ENCODE results near the gene CHCHD3.
"Not testable (repeated sequence)": the region's sequence is repeated elsewhere in the genome, so short reads cannot be mapped to it uniquely, and the experiment has no call there.

The CHCHD3 gene

DNA sequence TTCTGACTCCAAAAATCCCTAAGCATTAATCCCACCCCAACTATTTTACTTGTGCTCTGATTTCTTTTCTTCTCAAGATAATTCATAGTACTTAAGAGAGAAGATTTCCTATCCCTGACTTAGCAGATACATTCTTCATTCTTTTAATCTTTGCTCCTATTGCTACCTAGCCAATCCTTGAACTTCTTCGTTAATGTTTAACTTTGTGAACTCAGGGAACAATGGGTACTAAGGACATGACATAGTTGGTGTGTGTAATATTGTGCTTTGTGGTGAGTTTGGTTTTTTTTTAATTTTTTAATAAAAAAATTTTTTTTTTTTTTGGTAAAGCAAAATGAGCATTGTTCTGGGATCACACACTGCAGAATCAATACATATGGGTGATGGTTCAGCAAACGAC is 166.2 kb downstream of the CHCHD3 start:
- H3K36me3 ChIP-seq: no peaks in the 10 kb centered on the region
- no peaks in the 10 kb centered on the region for H3K4me1 ChIP-seq (ENCODE audit: control insufficient read depth in 1 of 2, insufficient read depth in 1 of 2, low read depth in 1 of 2, low read length in 1 of 2)
- no peak overlapping the region for H3K4me3 ChIP-seq (ENCODE audit: low read depth in 1 of 2, low read length in 1 of 2)
- H3K9me3 ChIP-seq: no peaks in the 10 kb centered on the region
- H3K27me3 ChIP-seq: no peaks in the 10 kb centered on the region
- TF ChIP-seq, protein P1, sequence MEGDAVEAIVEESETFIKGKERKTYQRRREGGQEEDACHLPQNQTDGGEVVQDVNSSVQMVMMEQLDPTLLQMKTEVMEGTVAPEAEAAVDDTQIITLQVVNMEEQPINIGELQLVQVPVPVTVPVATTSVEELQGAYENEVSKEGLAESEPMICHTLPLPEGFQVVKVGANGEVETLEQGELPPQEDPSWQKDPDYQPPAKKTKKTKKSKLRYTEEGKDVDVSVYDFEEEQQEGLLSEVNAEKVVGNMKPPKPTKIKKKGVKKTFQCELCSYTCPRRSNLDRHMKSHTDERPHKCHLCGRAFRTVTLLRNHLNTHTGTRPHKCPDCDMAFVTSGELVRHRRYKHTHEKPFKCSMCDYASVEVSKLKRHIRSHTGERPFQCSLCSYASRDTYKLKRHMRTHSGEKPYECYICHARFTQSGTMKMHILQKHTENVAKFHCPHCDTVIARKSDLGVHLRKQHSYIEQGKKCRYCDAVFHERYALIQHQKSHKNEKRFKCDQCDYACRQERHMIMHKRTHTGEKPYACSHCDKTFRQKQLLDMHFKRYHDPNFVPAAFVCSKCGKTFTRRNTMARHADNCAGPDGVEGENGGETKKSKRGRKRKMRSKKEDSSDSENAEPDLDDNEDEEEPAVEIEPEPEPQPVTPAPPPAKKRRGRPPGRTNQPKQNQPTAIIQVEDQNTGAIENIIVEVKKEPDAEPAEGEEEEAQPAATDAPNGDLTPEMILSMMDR (IDR thresholded peaks at IDR 0.05): no peak
- no peak overlapping the region for H3K27ac ChIP-seq

DNA sequence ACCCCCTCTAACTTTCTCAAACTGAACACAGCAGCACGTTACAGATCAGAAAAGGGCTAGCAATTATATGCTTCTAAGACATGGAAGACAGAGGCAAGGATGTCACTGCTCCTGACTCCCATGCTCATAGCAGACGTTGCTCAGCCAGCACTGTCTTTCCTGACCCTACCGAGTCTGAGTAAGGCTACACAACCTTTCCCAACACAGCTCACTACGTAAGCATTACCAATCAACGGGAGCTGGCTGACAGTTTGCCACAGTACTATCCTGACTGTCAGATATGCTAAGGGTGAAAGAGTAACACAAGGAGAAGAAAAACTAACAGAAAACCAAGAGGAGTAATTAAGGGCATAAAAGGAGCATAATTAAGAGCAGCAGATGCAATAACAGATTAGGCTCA is 171.2 kb downstream of the CHCHD3 start:
- Histone ChIP-seq H3K36me3 (no peaks in the 10 kb centered on the region), H3K4me3 (ENCODE audit: low read depth in 1 of 2, low read length in 1 of 2) (no peak overlapping the region), H3K9me3 (no peaks in the 10 kb centered on the region), H3K4me1 (ENCODE audit: control insufficient read depth in 1 of 2, insufficient read depth in 1 of 2, low read depth in 1 of 2, low read length in 1 of 2) (no peaks in the 10 kb centered on the region), H3K27me3 (no peaks in the 10 kb centered on the region), H3K27ac (no peak overlapping the region)
- TF ChIP-seq, protein P1 (IDR thresholded peaks at IDR 0.05): no peak

DNA sequence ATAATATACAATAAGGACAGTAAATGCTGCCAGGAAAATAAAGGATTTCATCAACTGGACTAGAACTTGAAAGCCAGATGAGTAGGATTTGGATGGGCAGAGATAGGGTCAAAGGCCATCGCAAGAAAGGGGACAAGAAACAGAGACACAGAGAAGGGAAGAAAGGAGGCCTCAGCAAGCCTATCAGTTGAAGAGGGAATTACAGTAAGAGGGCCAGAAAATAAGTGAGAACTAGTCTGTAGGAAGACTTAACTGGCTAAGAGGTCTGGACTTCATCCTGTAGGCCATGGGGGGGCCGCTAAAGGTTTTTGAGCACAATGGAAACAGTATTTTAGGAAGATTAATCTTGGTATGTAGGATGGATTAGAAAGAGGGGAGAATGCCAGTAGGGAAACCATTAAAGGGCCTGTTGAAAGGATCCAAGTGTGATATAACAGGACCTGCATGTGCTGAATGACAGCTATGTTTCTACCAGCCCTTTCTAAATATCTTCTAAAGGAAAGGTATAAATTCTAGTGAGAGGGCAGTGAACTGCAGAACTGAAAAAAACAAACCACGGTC is 174.4 kb downstream of the CHCHD3 start:
- H3K27me3 ChIP-seq: no peaks in the 10 kb centered on the region
- H3K36me3 ChIP-seq: no peaks in the 10 kb centered on the region
- no peaks in the 10 kb centered on the region for H3K9me3 ChIP-seq
- H3K4me3 ChIP-seq (ENCODE audit: low read depth in 1 of 2, low read length in 1 of 2): no peak overlapping the region
- H3K27ac ChIP-seq: no peak overlapping the region
- TF ChIP-seq, protein P1 (IDR thresholded peaks at IDR 0.05): no peak
- H3K4me1 ChIP-seq (ENCODE audit: control insufficient read depth in 1 of 2, insufficient read depth in 1 of 2, low read depth in 1 of 2, low read length in 1 of 2): no peaks in the 10 kb centered on the region

DNA sequence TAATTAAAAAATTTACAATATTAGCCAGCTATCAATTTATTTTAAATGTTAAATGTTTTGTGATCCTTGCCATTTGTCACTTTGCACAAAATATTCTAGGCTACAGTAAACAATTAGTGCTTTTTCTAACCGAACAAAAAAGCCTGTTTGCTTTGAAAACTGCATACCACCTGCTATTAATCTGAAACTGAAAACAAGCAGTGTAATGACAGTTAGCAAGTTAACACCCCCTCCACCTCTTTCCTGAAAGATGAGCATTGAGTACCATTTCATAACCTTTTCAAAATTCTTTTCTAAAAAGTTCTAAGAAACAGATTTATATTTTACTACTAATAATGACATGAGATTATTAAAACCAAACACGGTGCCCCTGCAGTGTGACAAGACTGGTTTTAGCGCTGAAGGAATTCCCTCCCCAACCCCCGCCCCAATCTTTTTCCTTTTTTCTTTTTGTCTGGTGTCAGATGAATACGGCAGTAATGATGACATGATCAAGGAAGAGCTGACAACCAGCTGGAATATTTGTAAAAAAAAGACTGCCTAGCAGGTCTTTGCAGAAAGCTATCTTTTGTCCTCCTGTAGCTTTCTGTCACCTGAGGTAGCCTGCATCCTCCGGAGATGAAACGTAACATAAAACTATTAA is 175.6 kb downstream of the CHCHD3 start:
- H3K27me3 ChIP-seq: no peaks in the 10 kb centered on the region
- H3K36me3 ChIP-seq: no peaks in the 10 kb centered on the region
- H3K4me3 ChIP-seq (ENCODE audit: low read depth in 1 of 2, low read length in 1 of 2): no peak overlapping the region
- H3K27ac ChIP-seq: no peak overlapping the region
- H3K9me3 ChIP-seq: no peaks in the 10 kb centered on the region
- TF ChIP-seq, protein P1 (IDR thresholded peaks at IDR 0.05): no peak
- H3K4me1 ChIP-seq (ENCODE audit: control insufficient read depth in 1 of 2, insufficient read depth in 1 of 2, low read depth in 1 of 2, low read length in 1 of 2): no peaks in the 10 kb centered on the region

DNA sequence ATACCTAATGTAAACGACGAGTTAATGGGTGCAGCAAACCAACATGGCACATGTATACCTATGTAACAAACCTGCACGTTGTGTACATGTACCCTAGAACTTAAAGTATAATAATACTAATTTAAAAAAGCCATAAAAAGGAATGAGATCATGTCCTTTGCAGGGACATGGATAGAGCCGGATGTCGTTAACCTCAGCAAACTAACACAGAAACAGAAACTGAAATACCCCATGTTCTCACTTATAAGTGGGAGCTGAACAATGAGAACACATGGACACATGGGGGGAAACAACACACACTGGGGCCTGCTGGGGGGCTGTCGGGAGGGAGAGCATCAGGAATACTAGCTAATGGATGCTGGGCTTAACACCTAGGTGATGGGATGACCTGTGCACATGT is 176.8 kb downstream of the CHCHD3 start:
- H3K36me3 ChIP-seq; H3K27me3 ChIP-seq; H3K4me1 ChIP-seq (ENCODE audit: control insufficient read depth in 1 of 2, insufficient read depth in 1 of 2, low read depth in 1 of 2, low read length in 1 of 2); H3K4me3 ChIP-seq (ENCODE audit: low read depth in 1 of 2, low read length in 1 of 2); H3K27ac ChIP-seq; H3K9me3 ChIP-seq: not testable (repeated sequence)

DNA sequence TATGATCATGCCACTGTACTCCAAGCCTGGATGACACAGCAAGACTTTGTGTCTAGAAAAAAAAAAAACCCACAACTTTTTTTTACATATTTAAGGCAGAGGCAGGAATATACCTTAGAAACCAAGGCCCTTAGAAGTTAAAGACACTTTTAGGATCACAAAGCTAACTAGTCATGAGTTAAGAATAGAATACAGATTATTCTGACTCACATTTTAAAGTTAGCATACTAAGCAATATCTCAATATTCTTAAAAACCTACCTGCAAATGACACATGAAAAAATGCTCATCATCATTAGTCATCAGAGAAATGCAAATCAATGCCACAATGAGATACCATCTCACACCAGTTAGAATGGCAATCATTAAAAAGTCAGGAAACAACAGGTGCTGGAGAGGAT is 177.7 kb downstream of the CHCHD3 start:
- no peak overlapping the region for H3K27ac ChIP-seq
- no peaks in the 10 kb centered on the region for H3K27me3 ChIP-seq
- no peaks in the 10 kb centered on the region for H3K36me3 ChIP-seq
- no peaks in the 10 kb centered on the region for H3K4me1 ChIP-seq (ENCODE audit: control insufficient read depth in 1 of 2, insufficient read depth in 1 of 2, low read depth in 1 of 2, low read length in 1 of 2)
- TF ChIP-seq, protein P1 (IDR thresholded peaks at IDR 0.05): no peak
- no peak overlapping the region for H3K4me3 ChIP-seq (ENCODE audit: low read depth in 1 of 2, low read length in 1 of 2)
- no peaks in the 10 kb centered on the region for H3K9me3 ChIP-seq

DNA sequence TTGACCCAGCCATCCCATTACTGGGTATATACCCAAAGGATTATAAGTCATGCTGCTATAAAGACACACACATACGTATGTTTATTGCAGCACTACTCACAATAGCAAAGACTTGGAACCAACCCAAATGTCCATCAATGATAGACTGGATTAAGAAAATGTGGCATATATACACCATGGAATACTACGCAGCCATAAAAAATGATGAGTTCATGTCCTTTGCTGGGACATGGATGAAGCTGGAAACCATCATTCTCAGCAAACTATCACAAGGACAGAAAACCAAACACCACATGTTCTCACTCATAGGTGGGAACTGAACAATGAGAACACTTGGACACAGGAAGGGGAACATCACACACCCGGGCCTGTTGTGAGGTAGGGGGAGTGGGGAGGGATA is 179.6 kb downstream of the CHCHD3 start:
- not testable (repeated sequence) for H3K4me3 ChIP-seq (ENCODE audit: low read depth in 1 of 2, low read length in 1 of 2); H3K27me3 ChIP-seq; H3K9me3 ChIP-seq; H3K4me1 ChIP-seq (ENCODE audit: control insufficient read depth in 1 of 2, insufficient read depth in 1 of 2, low read depth in 1 of 2, low read length in 1 of 2); H3K27ac ChIP-seq; H3K36me3 ChIP-seq
